HG02759 (cell line): Measurements from ENCODE around the gene COIL.
"Not testable (repeated sequence)": the region's sequence is repeated elsewhere in the genome, so short reads cannot be mapped to it uniquely, and the experiment has no call there.

Experiments
- ATAC-seq: cut with Tn5 transposase; IDR thresholded peaks from one replicate; pipeline ENCODE4 v1.9.1; 2021; ENCODE audit warnings: mild to moderate bottlenecking, moderate library complexity; ENCODE audit not compliant: unreplicated experiment

The COIL gene

GRCh38 chr17:56960596-56961538 lies at the start of gene COIL:
COIL (minus strand) TSS chr17:56961050; CDS start chr17:56961019, 31 bp downstream.
- ATAC-seq, result peak; percentile 95

GRCh38 chr17:57010487-57010886 lies 49.6 kb upstream of the COIL start:
- ATAC-seq, result no peak

- ATAC-seq, result no peak
Observed at GRCh38 chr17:57009737-57010445, 49.0 kb upstream of the COIL start.

- ATAC-seq, result no peak
Observed at GRCh38 chr17:57008958-57009357, 48.1 kb upstream of the COIL start.

GRCh38 chr17:57006040-57006439 lies 45.2 kb upstream of the COIL start:
- ATAC-seq, result no peak

- peak; percentile 81 for ATAC-seq
Observed at GRCh38 chr17:57004944-57005579, 44.2 kb upstream of the COIL start.

GRCh38 chr17:57002904-57003303 lies 42.1 kb upstream of the COIL start:
- ATAC-seq, result no peak

- ATAC-seq, result no peak
Observed at GRCh38 chr17:57001541-57001940, 40.7 kb upstream of the COIL start.

GRCh38 chr17:56997313-56997712 lies 36.5 kb upstream of the COIL start:
- ATAC-seq, result no peak

- ATAC-seq, result no peak
Observed at GRCh38 chr17:56995766-56996165, 34.9 kb upstream of the COIL start.

GRCh38 chr17:56994009-56994792 lies 33.4 kb upstream of the COIL start:
- no peak for ATAC-seq

- no peak for ATAC-seq
Observed at GRCh38 chr17:56992364-56992763, 31.5 kb upstream of the COIL start.

- no peak for ATAC-seq
Observed at GRCh38 chr17:56988901-56989572, 28.2 kb upstream of the COIL start.

- no peak for ATAC-seq
Observed at GRCh38 chr17:56987283-56987834, 26.5 kb upstream of the COIL start.

GRCh38 chr17:56985371-56986162 lies 24.7 kb upstream of the COIL start:
- no peak for ATAC-seq

- no peak for ATAC-seq
Observed at GRCh38 chr17:56983366-56983765, 22.5 kb upstream of the COIL start.

GRCh38 chr17:56982312-56982711 lies 21.5 kb upstream of the COIL start:
- no peak for ATAC-seq

- ATAC-seq, result not testable (repeated sequence)
Observed at GRCh38 chr17:56980526-56980925, 19.7 kb upstream of the COIL start.

GRCh38 chr17:56979091-56979480 lies 18.2 kb upstream of the COIL start:
- ATAC-seq, result peak; percentile 21
